ENCODE measurements around the gene THAP2.
"Not testable (repeated sequence)": the region's sequence is repeated elsewhere in the genome, so short reads cannot be mapped to it uniquely, and the experiment has no call there.

The THAP2 gene

DNA sequence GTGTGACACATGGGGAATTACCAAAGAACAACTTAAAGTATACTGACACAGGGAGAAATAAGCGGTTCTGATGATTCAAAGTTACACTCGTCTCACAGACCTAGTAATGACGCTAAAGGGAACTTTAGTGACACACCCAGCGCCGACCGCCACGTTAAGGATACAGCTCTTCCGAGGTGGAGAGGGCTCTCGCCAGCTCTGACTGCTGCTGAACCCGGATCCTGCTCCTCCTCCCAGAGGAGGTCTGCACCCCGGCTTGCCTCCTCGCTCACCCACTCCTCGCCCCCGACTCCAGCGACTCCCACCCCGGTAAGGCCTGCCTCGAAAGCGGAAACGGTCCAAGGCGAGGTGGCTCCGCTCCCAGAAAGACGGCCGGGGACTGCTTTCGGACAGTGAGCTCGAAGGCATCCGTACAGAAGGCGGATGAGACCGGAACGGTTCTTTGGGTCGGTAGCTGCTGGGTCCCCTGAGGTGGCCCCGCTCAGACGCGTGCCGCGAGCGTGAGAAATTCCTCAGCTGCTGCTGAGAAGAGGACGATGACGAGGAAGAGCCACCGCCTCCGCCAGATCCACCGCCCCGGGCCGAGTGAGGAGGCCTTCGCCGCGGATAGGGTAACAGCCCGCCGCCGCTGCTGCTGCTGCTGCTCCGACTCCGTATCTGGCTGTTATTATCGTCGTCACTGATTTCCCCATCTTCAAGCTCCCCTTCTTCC is 1.1 kb upstream of the THAP2 start:
- DNase-seq (ENCODE audit: low read depth in 1 of 2, low spot score in 1 of 2) = peak; percentile 43 to 55

GRCh38 chr12:71664411-71665089 is 449 bp downstream of the THAP2 start:
- no peak for DNase-seq (ENCODE audit: low read depth in 1 of 2, low spot score in 1 of 2)

GRCh38 chr12:71665090-71665463 is 976 bp downstream of the THAP2 start:
- no peak for DNase-seq (ENCODE audit: low read depth in 1 of 2, low spot score in 1 of 2)

DNA sequence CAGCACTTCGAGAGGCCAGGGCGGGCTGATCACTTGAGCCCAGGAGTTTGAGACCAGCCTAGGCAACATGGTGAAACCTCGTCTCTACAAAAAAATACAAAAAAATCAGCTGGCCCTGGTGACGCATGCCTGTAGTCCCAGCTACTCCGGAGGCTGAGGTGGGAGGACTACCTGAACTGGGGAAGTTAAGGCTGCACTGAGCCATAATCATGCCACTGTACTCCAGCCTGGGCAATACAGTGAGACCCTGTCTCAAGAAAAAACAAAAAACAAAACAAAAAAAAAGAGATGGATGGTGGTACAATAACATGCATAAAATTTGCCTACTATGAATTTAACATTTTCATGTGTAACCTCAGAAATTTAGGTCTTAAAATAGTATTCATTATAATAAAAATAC is 2.2 kb downstream of the THAP2 start:
- no peak for DNase-seq (ENCODE audit: low read depth in 1 of 2, low spot score in 1 of 2)

DNA sequence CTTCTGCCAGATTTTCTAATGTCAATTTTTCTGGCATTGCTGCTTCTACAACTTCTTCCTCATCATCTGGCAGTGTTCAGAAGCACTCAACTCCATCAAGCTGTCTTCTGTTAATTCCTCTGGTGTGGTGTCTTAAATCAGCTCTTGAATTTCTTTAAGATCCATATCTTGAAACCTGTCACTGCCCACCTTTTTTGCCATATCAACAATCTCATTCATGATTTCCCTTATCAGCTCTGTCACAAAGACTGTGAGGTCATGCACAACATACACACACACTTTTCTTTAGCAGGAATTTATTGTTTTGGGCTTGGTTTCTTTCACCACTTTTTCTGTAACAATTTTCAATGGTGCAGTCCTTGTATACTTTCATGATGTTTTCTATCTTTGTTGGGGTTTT is 7.2 kb downstream of the THAP2 start:
- DNase-seq (ENCODE audit: low read depth in 1 of 2, low spot score in 1 of 2) = no peak

- DNase-seq (ENCODE audit: low read depth in 1 of 2, low spot score in 1 of 2) = no peak
Observed at GRCh38 chr12:71671816-71672215, 7.7 kb downstream of the THAP2 start.

DNA sequence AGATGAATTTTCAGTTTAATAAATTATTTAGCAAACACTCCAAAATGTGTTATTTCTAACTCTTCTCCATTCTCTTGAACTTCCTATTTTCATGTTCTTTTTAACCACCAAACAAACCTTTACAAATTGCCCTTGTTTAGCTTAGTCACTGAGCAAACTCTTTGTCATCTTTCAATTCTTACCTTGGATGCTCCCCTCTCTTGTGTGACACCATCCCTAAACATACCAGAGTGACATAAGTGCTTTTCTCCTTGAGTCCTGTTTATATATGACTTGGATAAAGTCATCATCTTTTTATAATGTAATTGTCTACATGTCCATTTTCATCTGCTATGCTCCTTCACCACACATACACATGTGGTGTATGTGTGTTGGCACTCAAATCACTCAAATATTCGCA is 18.4 kb downstream of the THAP2 start:
- DNase-seq (ENCODE audit: low read depth in 1 of 2, low spot score in 1 of 2) = no peak

GRCh38 chr12:71683633-71684032 is 19.5 kb downstream of the THAP2 start:
- no peak for DNase-seq (ENCODE audit: low read depth in 1 of 2, low spot score in 1 of 2)

DNA sequence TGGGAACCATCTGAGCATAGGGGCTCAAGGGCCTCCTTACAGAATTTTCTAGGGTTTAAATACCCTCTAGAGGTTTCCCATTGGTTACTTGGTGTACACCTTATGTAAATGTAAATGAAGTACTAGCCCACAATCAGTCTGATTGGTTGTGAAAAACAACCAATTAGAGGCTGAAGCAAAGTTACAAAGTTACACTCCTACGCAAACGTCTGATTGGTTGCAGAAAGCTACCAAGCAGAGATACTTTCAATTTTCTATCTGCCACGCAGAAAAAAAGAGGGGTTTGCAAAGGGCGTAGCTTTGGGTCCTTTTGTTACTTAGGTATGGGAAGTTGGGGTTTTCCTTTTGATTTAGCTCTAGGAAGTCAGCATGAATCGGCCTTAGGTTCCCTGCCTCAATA is 20.0 kb downstream of the THAP2 start:
- DNase-seq (ENCODE audit: low read depth in 1 of 2, low spot score in 1 of 2) = no peak

DNA sequence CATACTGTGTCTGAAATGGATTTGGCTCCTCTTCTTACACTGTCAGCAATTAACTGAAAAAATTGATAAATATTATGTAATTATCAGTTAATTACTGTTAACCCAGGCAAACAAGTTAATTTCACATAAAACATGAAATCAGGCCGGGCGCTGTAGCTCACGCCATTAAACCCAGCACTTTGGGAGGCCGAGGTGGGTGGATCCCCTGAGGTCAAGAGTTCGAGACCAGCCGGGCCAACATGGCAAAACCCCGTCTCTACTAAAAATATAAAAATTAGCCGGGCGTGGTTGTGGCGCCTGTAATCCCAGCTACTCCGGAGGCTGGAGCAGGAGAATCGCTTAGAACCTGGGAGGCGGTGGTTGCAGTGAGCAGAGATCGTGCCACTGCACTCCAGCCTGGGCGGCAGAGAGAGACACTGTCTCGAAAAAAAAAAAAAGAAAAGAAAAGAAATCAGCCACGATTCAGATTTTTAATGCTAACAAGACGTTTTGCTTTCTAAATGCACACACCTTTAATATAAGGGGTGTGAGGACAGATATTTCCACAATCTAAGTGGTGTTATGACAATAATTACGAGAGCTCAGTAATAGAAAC is 21.3 kb downstream of the THAP2 start:
- no peak for DNase-seq (ENCODE audit: low read depth in 1 of 2, low spot score in 1 of 2)

DNA sequence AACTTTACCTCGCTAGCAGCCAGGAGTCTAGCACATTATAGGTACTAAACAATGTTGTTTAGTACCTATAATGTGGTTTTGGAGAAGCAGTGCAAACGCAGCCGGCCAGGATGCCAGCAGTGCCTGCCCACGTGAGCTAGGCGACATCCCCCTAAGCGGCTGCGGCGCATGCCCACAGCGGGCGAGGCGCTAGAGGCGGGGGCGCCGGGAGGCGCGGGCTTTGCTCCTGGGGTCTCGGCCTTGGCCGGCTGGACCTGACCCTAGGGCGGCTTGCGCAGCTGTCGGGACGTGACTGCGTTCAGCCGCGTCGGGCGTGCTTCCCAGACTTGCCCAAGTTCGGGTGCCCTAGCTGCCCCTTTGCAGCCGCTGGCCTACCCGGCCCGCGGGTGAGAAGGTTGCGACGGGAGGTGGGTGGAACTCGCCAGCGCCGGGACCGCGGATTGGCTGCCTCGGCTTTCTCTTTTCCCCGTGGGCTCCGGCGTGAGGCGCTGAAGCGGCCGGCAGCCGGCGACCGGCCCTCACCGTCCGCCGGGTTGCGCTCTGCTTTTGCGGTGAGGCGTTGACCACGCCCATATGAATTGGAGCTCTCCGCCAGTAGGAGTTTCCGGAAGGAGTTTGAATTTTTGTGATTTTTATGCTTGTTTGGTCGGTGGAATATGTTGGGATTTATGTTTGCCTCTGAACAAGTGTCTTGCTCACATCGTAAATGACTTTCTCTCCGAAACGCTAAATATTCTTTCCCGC is 22.0 kb downstream of the THAP2 start, which contains the start of gene TMEM19:
Gene TMEM19 (plus strand): TSS at position 169 of the 744 bp plus-strand sequence. CDS start 599 bp downstream, outside the sequence.
- peak; percentile 54 to 63 for DNase-seq (ENCODE audit: low read depth in 1 of 2, low spot score in 1 of 2)

- DNase-seq (ENCODE audit: low read depth in 1 of 2, low spot score in 1 of 2) = no peak
Observed at GRCh38 chr12:71686658-71687025, 22.5 kb downstream of the THAP2 start.

- not testable (repeated sequence) for DNase-seq (ENCODE audit: low read depth in 1 of 2, low spot score in 1 of 2)
Observed at GRCh38 chr12:71687172-71687571, 23.1 kb downstream of the THAP2 start.

GRCh38 chr12:71688961-71689570 is 25.0 kb downstream of the THAP2 start:
- DNase-seq (ENCODE audit: low read depth in 1 of 2, low spot score in 1 of 2) = no peak

GRCh38 chr12:71691504-71692129 is 27.5 kb downstream of the THAP2 start:
- no peak for DNase-seq (ENCODE audit: low read depth in 1 of 2, low spot score in 1 of 2)

GRCh38 chr12:71693126-71693525 is 29.0 kb downstream of the THAP2 start:
- DNase-seq (ENCODE audit: low read depth in 1 of 2, low spot score in 1 of 2) = no peak

DNA sequence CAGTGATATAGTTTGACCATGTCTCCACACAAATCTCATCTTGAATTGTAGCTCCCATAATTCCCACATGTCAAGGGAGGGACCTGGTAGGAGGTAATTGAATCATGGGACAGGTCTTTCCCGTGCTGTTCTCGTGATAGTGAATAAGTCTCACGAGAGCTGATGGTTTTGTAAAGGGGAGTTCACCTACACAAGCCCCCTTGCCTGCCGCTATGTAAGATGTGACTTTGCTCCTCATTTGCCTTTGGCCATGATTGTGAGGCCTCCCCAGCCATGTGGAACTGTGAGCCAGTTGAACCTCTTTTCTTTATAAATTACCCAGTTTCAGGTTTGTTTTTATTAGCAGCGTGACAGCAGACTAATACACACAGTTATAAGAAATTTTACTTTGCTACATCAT is 29.6 kb downstream of the THAP2 start:
- DNase-seq (ENCODE audit: low read depth in 1 of 2, low spot score in 1 of 2) = not testable (repeated sequence)

- no peak for DNase-seq (ENCODE audit: low read depth in 1 of 2, low spot score in 1 of 2)
Observed at GRCh38 chr12:71694099-71694820, 30.2 kb downstream of the THAP2 start.

DNA sequence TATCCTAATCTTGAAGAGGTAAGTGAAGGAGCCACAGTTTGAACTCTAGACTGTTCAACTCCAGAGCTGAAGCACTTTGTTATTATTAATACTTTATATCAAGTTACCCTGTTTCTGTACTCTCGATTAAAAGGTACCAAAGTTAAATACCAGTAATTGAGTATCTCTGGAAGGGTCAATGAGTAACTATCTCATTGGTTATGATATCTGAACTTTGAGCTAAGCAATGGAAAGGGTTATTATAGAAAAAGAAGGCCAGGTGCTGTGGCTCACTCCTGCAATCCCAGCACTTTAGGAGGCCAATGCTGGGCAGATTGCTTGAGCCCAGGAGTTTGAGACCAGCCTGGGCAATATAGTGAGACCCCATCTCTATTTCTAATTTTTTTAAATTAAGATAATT is 31.7 kb downstream of the THAP2 start:
- no peak for DNase-seq (ENCODE audit: low read depth in 1 of 2, low spot score in 1 of 2)

DNA sequence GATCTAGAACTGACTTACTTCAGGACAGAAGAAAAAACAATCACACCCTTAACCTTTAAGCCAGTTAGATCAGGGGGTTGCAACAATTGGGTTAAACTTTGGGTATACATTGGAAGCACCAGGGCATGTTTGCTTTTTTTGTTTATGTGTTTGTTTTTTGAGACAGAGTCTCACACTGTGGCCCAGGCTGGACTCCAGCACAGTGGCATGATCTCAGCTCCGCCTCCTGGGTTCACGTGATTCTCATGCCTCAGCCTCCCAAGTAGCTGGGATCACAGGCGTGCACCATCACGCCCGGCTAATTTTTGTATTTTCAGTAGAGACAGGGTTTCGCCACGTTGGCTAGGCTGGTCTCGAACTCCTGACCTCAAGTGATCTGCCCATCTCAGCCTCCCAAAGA is 38.1 kb downstream of the THAP2 start:
- not testable (repeated sequence) for DNase-seq (ENCODE audit: low read depth in 1 of 2, low spot score in 1 of 2)

Data from stimulated activated CD4-positive, alpha-beta T cell treated with anti-CD3 and anti-CD28 coated beads, Interleukin-15, amount 100 ng/mL, for 1 hour (primary cell).